ENCODE measurements around the gene ETV3. TPM values are rescaled to one million over a fixed set of nuclear protein-coding genes. Genes with fewer than 3 reads are reported as not detected.

Gene ETV3
- total and polyA plus RNA-seq, 2 of the 8 experiments (the other 6 are each of a cell fraction or from before 2014, with no cell fraction given), result 6.0 to 23.8 TPM

- peak; percentile 63 to 82 (median 75) for TF ChIP-seq CTCF (IDR thresholded peaks at IDR 0.05; ENCODE audit: control extremely low read depth in 1 of 3, insufficient read depth in 1 of 3, low read depth in 1 of 3, low read length in 3 of 3)
Observed at GRCh38 chr1:157073944-157074685, 64.1 kb downstream of the ETV3 start (continued).

Other genes starting within 250 kb of the ETV3 start
- gene PEAR1, start 244.7 kb downstream of the ETV3 start, total RNA-seq (2021; fragmentation: NEBNext Ultra II Directional; extraction: Animal tissue kit (Norgen Biotek cat#: 25700)), result 0.71 and 0.82 TPM in 2 replicates
- 0.63 and 0.77 TPM in 2 replicates for gene PEAR1, start 244.7 kb downstream of the ETV3 start, polyA plus RNA-seq (2011; rRNA removed)
- gene LRRC71, start 217.8 kb downstream of the ETV3 start, total RNA-seq (2021; fragmentation: NEBNext Ultra II Directional; extraction: Animal tissue kit (Norgen Biotek cat#: 25700)), result not detected in 2 replicates
- 0.05 and 0.16 TPM in 2 replicates for gene LRRC71, start 217.8 kb downstream of the ETV3 start, polyA plus RNA-seq (2011; rRNA removed)
- 32.4 and 33.1 TPM in 2 replicates for gene ARHGEF11, start 92.7 kb downstream of the ETV3 start, total RNA-seq (2021; fragmentation: NEBNext Ultra II Directional; extraction: Animal tissue kit (Norgen Biotek cat#: 25700))
- 19.9 and 23.1 TPM in 2 replicates for gene ARHGEF11, start 92.7 kb downstream of the ETV3 start, polyA plus RNA-seq (2011; rRNA removed)
- 0.17 and 0.25 TPM in 2 replicates for gene ETV3L, start 38.6 kb downstream of the ETV3 start, total RNA-seq (2021; fragmentation: NEBNext Ultra II Directional; extraction: Animal tissue kit (Norgen Biotek cat#: 25700))
- gene ETV3L, start 38.6 kb downstream of the ETV3 start, polyA plus RNA-seq (2011; rRNA removed), result 0.26 and 0.28 TPM in 2 replicates

All from H1 (cell line).